GM19452 (cell line): ENCODE results near the gene GNG13.
"Not testable (repeated sequence)": the region's sequence is repeated elsewhere in the genome, so short reads cannot be mapped to it uniquely, and the experiment has no call there.

Source experiments
- ATAC-seq: cut with Tn5 transposase; IDR thresholded peaks from one replicate; pipeline ENCODE4 v1.9.1; 2021; ENCODE audit not compliant: unreplicated experiment

GNG13 gene

DNA sequence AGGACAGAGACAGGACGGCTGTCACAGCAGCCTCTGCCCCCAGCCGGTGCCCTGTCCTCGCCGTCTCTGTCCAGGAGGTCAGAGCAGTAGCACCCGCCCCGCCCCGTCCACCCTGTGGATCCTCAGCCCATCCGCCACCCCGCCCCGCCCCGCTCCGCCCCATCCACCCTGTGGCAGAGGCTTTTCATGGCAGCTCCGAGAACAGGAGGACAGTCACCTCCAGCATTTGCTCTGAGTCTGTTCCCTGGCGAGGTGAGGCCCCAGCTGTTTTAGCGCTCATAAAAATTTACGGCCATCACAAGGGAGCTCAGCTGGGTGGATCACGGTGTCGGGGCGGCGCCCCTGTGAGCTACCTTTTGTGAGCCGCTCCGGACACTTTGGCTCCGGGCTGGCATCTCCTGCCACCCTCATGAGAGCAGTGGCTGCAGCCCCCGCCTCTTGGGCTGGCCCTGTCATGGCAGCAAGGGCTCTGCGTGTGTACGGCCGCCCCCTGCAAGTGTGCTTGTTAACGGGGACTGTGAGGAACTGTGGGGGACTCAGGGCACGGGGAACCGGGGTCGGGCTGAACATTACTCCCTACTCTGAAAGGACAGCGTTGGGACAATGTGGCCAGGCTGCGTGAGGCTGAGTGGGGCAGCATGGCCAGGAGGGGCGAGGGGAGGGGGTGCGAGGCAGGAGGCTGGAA is 32.3 kb upstream of the GNG13 start:
- no peak for ATAC-seq

DNA sequence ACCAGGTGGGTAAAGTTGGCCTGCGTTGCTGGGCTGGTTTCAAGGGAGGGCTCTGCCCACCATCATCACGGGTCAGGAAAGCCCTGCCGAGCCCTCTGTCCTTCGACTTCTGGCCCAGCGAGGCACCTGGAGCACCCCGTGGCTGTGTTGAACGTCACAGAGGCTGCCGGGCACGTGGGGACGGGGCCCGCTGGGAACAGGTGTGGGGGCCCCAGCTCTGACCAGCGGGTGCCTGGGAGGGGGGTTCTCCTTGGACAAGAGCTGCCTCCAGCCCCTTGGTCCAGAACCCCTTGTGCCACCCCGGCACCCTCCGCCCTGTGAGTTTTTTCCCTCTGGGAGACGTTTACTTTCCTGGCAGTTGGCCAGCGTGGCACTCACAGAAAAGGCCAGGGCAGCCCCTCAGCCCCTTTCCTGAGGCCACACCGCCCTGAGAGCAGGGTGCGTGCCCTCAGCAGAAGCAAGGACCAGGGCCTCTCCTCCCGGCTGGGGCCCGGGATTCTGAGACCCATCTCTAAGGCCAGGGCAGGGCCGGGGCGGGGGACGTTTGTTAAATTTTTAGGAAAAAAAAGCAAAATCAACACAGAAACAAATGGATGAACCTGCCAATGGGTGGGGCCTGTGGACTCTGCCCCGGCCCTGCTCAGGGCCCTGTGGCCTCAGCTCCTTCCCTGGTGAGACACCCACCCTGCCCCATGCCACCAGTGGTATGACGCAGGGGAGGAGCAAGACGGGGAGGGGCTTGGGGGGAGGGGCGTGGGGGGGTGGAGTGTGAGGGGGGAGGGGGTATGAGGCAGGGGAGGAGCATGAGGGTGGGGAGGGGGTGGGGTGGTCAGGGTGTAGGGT is 31.3 kb upstream of the GNG13 start:
- ATAC-seq: no peak

- no peak for ATAC-seq
Measured at GRCh38 chr16:830871-831570, 30.5 kb upstream of the GNG13 start.

DNA sequence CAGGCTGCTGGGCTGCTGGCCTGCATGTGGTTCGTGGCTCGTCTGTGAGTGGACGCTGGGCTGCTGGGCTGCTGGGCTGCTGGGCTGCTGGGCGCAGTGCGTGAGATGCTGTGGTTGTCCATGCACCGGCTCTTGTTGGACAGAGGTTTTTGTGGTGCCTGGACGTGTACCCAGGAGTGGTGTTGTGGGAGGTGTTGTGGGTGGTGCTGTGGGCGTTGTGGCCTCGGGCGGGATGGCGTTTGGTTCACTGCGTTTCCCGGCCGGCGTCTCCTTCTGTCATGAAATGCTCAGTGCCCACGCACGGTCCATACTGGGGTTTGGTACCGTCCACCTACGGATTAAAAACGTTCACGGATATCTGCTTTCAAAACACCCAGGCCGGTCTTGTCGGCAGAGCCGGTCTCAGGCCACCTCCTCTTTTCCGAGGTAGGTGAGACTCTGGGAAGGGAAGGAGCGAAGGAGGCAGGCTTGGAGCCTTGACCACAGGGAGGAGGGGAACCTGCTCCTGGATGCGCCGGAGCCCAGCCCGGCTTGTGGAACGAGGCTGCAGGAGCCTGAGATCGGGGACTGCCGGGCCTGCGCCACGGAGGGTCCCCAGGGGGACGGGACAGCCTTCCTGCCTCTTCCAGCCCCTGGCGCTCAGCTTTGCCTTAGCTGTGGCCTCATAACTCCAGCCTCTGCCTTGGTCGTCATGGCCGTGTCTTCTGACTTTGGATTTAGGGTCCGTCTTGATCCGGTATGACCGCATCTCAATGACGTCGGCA is 29.8 kb upstream of the GNG13 start:
- ATAC-seq: no peak

DNA sequence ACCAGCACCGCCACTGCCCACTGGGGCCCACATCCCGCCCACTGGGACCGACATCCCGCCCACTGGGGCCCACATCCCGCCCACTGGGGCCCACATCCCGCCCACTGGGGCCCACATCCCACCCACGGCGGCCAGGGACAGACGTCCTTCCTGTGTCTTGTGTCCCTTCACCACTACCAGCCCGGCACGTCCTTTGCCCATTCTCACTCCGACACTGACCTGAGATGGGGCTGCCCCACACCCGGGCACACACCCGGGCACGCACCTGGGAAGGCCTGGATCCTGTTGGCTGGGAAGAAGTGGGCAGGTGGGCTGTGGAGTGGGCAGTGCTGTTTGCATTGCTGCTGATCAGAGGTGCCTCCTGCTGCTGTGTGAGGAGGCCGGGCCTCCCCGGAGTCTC is 28.4 kb upstream of the GNG13 start:
- no peak for ATAC-seq

- ATAC-seq: no peak
Measured at GRCh38 chr16:827513-827912, 27.0 kb upstream of the GNG13 start.

GRCh38 chr16:825341-826061 is 25.0 kb upstream of the GNG13 start:
- no peak for ATAC-seq

- no peak for ATAC-seq
Measured at GRCh38 chr16:824601-825000, 24.1 kb upstream of the GNG13 start.

DNA sequence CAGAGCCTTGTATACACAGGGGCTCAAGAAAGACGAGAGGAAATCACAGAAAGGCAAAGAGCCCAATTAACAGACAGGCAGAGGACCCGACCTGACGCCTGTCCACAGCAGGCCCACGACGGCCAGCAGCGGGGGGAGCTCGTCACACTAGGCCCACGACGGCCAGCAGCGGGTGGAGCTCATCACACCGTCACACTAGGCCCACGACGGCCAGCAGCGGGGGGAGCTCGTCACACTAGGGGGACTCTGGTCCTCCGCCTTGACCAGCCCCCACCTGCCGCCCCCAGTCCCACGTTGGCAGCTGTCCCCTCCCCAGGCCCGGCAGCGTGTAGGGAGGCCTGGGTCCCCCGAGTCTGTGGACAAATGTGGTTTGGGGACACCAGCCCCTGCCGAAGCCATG is 23.7 kb upstream of the GNG13 start:
- ATAC-seq: no peak

- ATAC-seq: no peak
Measured at GRCh38 chr16:822909-823297, 22.4 kb upstream of the GNG13 start.

- ATAC-seq: no peak
Measured at GRCh38 chr16:822174-822908, 21.8 kb upstream of the GNG13 start.

- no peak for ATAC-seq
Measured at GRCh38 chr16:821751-822150, 21.2 kb upstream of the GNG13 start.

DNA sequence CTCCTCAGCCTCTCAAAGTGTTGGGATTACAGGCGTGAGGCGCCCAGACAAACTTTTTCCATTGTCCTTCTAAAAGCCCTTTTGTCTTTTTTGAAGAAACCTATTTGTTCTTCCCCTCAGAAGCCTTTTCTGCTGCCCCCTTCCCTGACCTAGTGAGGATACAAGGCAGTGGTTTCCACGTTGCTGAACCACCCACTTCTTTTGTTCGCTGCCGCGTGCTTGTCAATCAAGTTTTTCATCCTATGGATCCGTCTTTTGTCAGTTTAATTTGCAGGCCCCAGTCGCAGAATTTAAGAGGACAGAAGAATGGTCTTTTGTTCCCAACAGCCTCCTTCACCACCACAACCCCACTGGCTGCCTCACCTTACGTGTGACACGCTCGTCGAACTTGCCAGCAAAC is 20.2 kb upstream of the GNG13 start:
- ATAC-seq: no peak

DNA sequence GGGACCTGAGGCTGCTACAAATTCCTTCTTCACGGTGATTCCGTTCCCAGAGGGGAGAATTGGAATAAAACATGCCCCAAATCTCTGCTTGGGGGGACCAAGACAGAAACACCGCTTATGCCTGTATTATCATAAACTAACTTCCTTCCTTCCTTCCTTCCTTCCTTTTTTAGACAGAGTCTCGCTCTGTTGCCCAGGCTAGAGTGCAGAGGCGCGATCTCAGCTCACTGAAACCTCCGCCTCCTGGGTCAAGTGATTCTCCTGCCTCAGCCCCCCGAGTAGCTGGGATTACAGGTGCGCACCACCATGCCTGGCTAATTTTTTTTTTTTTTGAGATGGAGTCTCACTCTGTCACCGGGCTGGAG is 19.5 kb upstream of the GNG13 start:
- not testable (repeated sequence) for ATAC-seq

- no peak for ATAC-seq
Measured at GRCh38 chr16:819336-820043, 19.0 kb upstream of the GNG13 start.

DNA sequence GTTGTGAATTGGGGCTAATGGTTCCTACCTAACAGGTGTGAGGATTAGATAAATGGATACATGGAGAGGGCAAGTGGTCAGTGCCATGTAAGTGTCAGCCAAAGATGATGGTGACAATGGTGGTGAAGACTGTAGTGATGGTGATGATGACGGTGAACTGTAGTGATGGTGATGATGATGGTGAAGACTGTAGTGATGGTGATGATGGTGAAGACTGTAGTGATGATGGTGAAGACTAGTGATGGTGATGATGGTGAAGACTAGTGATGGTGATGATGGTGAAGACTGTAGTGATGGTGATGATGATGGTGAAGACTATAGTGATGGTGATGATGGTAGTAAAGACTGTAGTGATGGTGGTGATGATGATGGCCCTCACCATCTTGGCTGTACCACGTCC is 18.1 kb upstream of the GNG13 start:
- ATAC-seq: no peak

GRCh38 chr16:818132-818531 is 17.6 kb upstream of the GNG13 start:
- no peak for ATAC-seq

DNA sequence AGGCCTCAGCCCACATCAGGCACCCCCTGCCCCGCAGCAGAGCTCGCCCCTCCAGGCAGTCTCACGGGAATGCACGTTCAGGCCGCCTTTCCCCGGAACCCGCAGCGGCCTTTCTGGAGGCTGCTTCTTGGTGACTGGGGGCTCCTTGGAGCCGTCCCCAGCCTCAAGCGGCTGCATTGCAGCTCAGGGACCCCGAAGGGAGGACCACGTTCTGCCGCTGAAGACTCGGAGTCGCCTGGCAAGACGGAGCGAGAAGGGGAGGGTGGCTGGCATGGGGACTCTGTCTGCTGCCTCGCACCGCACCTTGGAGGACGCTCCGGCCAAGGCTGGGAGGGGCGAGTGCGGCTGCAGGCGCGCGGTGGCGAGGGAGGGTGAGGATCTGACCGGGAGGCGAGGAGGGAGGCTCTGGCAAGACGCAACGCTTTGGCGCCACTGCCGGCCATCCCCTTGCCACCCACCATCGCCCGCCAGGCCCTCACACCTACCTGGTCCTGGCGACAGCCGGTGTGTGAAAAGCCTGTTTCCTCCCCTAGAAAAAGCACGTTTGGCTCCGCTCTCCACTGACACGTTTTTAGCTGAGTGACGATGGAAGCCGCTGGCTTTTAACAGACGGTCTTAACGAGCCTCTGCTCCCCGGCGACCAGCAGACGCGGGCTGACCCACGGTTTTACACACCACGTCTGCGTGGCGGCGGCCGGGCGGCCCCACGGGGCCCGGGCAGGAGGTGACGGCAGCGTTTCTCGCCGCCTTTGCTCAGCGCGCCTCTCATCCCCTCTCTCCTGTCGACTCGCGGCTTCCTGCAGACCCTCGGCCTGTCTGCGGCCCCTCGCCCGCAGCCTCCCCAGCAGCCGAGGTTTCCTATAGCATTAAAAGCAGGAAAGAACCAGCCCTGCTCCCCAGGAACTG is 16.7 kb upstream of the GNG13 start:
- ATAC-seq: no peak
